Inflammatory macrophage treated with lipopolysaccharide for 4 hours (primary cell): ENCODE results near the gene MAPK1IP1L.

Source experiments
- DNase-seq: peaks from one replicate; pipeline ENCODE4 v3.0.0-alpha.2; 2020

MAPK1IP1L gene

GRCh38 chr14:55098561-55098898 is 47.1 kb downstream of the MAPK1IP1L start:
- DNase-seq, result no peak

- peak; percentile 68 for DNase-seq
Measured at GRCh38 chr14:55099756-55100155, 48.3 kb downstream of the MAPK1IP1L start.

- DNase-seq, result no peak
Measured at GRCh38 chr14:55101698-55102097, 50.3 kb downstream of the MAPK1IP1L start.

GRCh38 chr14:55102141-55102621 is 50.7 kb downstream of the MAPK1IP1L start:
- peak; percentile 91 for DNase-seq

GRCh38 chr14:55103005-55103640 is 51.7 kb downstream of the MAPK1IP1L start:
- DNase-seq, result peak; percentile 70

- peak; percentile 79 for DNase-seq
Measured at GRCh38 chr14:55103971-55104954, 52.8 kb downstream of the MAPK1IP1L start.

GRCh38 chr14:55105991-55106390 is 54.5 kb downstream of the MAPK1IP1L start:
- no peak for DNase-seq

- DNase-seq, result peak; percentile 96
Measured at GRCh38 chr14:55107766-55108554, 56.5 kb downstream of the MAPK1IP1L start.

- DNase-seq, result no peak
Measured at GRCh38 chr14:55109836-55110235, 58.4 kb downstream of the MAPK1IP1L start.

- DNase-seq, result no peak
Measured at GRCh38 chr14:55111122-55111708, 59.8 kb downstream of the MAPK1IP1L start.

- no peak for DNase-seq
Measured at GRCh38 chr14:55114720-55115119, 63.3 kb downstream of the MAPK1IP1L start.

- DNase-seq, result no peak
Measured at GRCh38 chr14:55115460-55115859, 64.0 kb downstream of the MAPK1IP1L start.

- DNase-seq, result no peak
Measured at GRCh38 chr14:55115861-55116245, 64.4 kb downstream of the MAPK1IP1L start.

- DNase-seq, result peak; percentile 39
Measured at GRCh38 chr14:55116246-55117030, 65.0 kb downstream of the MAPK1IP1L start.

- peak; percentile 96 for DNase-seq
Measured at GRCh38 chr14:55117803-55118441, 66.5 kb downstream of the MAPK1IP1L start.

- DNase-seq, result no peak
Measured at GRCh38 chr14:55118761-55119160, 67.3 kb downstream of the MAPK1IP1L start.
